K562 (cell line): Measurements from ENCODE around the gene RERE. TPM values are rescaled to one million over a fixed set of nuclear protein-coding genes. Genes with fewer than 3 reads are reported as not detected.
"Not testable (repeated sequence)": the region's sequence is repeated elsewhere in the genome, so short reads cannot be mapped to it uniquely, and the experiment has no call there.

Experiments
- ATAC-seq: fragments of 200-7000 bp; cut with Tn5 transposase; 3 replicates; pipeline ENCODE4 v1.9.1; 2020; ENCODE audit warnings: moderate library complexity
- BruUV-seq: library from RNA; stranded (reverse); fragments of 400-500 nt; replicated peaks from 2 replicates; lab custom pipeline; 2021; lab: Mats Ljungman, UMichigan
- CTCF ChIA-PET: fragments of 300-600 bp; formaldehyde crosslinking; extraction: SDS; loops from one replicate; lab custom pipeline; 2021; ENCODE audit warnings: low intra/inter-chr PET ratio; lab: Yijun Ruan, JAX
- POLR2A ChIA-PET: fragments of 300-600, 350-650 bp; sonication (Branson Sonifier 250); formaldehyde crosslinking; extraction: SDS; loops from one replicate; lab custom pipeline; 2021; ENCODE audit warnings: antibody characterized with exemption, inconsistent platforms; lab: Yijun Ruan, JAX
- DNase-seq, 4 experiments: peaks; one replicate each; pipeline versions ENCODE4 v3.0.0 to v3.0.0-alpha.2; 2011 to 2018; ENCODE audit warnings: low spot score in 3 of 4, mixed read lengths in 3 of 4; ENCODE audit errors: extremely low read depth in 1 of 4
- FAIRE-seq: peaks from 2 replicates; lab custom pipeline; 2011; peaks lifted over from hg19 to GRCh38; lab: Jason Lieb, UNC
- H2AFZ ChIP-seq: 2 replicates; pipeline ENCODE4 v1.6.0; 2011; ENCODE audit warnings: low read depth, low read length, control low read depth, inconsistent platforms
- H3K27ac ChIP-seq: fragments of 200-600 bp; 3 replicates; pipeline ENCODE4 v1.8.0; 2011; ENCODE audit warnings: low read depth, mild to moderate bottlenecking, control low read depth, inconsistent platforms, low read length, moderate library complexity, mixed read lengths; ENCODE audit errors: extremely low read depth
- H3K27me3 ChIP-seq, 2 experiments: fragments of 300-600 bp in 1 of 2; 2 replicates in 1 of 2; 3 replicates in 1 of 2; pipeline versions ENCODE4 v1.6.0 to v1.8.0; 2011; ENCODE audit warnings: inconsistent platforms in 2 of 2, low read length in 2 of 2, mild to moderate bottlenecking in 1 of 2, mixed read lengths in 1 of 2, moderate library complexity in 1 of 2; ENCODE audit not compliant: control insufficient read depth in 2 of 2, insufficient read depth in 2 of 2
- H3K36me3 ChIP-seq: fragments of 300-600 bp; 3 replicates; pipeline ENCODE4 v1.8.0; 2011; ENCODE audit warnings: mild to moderate bottlenecking, low read length, inconsistent platforms; ENCODE audit not compliant: control insufficient read depth, insufficient read depth
- H3K4me1 ChIP-seq, 2 experiments: fragments of 200-600 bp in 1 of 2; replicated peaks in 1 of 2; 2 replicates in 1 of 2; 3 replicates in 1 of 2; pipeline versions ENCODE4 v1.5.1 to v1.8.0; 2011; ENCODE audit warnings: inconsistent platforms in 2 of 2, low read length in 2 of 2, mild to moderate bottlenecking in 1 of 2, mixed read lengths in 1 of 2, moderate library complexity in 1 of 2; ENCODE audit not compliant: control insufficient read depth in 2 of 2, insufficient read depth in 2 of 2
- H3K4me2 ChIP-seq: 2 replicates; pipeline ENCODE4 v1.6.1; 2011; ENCODE audit warnings: low read length, control low read depth, inconsistent platforms, mixed read lengths; ENCODE audit not compliant: insufficient read depth
- H3K4me3 ChIP-seq: fragments of 200-600 bp; sonication (generic), shearing (Covaris generic); 2 replicates; pipeline ENCODE4 v1.5.1; 2016; ENCODE audit warnings: control low read depth, inconsistent platforms
- H3K79me2 ChIP-seq: fragments of 200-600 bp; 3 replicates; pipeline ENCODE4 v1.8.0; 2011; ENCODE audit warnings: low read length, inconsistent platforms; ENCODE audit not compliant: control insufficient read depth, insufficient read depth
- H3K9ac ChIP-seq, 2 experiments: 2 replicates each; pipeline versions ENCODE4 v1.6.0 to v1.6.1; 2011; ENCODE audit warnings: low read depth in 2 of 2, low read length in 2 of 2, control low read depth in 1 of 2, inconsistent platforms in 1 of 2, mild to moderate bottlenecking in 1 of 2, mixed read lengths in 1 of 2; ENCODE audit not compliant: insufficient read depth in 1 of 2
- H3K9me1 ChIP-seq: one replicate; pipeline ENCODE4 v1.6.0; 2011; ENCODE audit warnings: inconsistent platforms, mild to moderate bottlenecking, low read length, moderate library complexity; ENCODE audit not compliant: control insufficient read depth, insufficient read depth
- H3K9me3 ChIP-seq: replicated peaks from 2 replicates; pipeline ENCODE4 v1.5.1; 2011; ENCODE audit warnings: low read depth, low read length, inconsistent platforms; ENCODE audit not compliant: control insufficient read depth, insufficient read depth
- H4K20me1 ChIP-seq: replicated peaks from 2 replicates; pipeline ENCODE4 v1.6.1; 2011; ENCODE audit warnings: low read length, inconsistent platforms, mixed read lengths; ENCODE audit not compliant: control insufficient read depth, insufficient read depth
- CREB5 ChIP-seq: fragments of 250-450 bp; sonication (Bioruptor Pico); IDR thresholded peaks from 2 replicates; pipeline ENCODE4 v1.5.0; 2020; ENCODE audit warnings: mild to moderate bottlenecking
- ETV6 ChIP-seq, 3 experiments: fragments of 150-350 bp in 1 of 3; sonication (generic) in 1 of 3; formaldehyde crosslinking in 1 of 3; IDR thresholded peaks; 2 replicates each; pipeline versions ENCODE4 v1.6.1 to v1.8.0; 2014 to 2022; ENCODE audit warnings: borderline replicate concordance in 2 of 3, low read depth in 2 of 3, antibody characterized with exemption in 1 of 3, low read length in 1 of 3, mild to moderate bottlenecking in 1 of 3, missing genetic modification reagents in 1 of 3
- ILK ChIP-seq: fragments of 450-650 bp; IDR thresholded peaks from 2 replicates; pipeline ENCODE4 v1.6.1; 2016; ENCODE audit warnings: missing genetic modification characterization, low read depth, mild to moderate bottlenecking, missing compliant biosample characterization, moderate library complexity, borderline replicate concordance
- SAFB ChIP-seq: fragments of 200-400 bp; formaldehyde crosslinking; IDR thresholded peaks from 2 replicates; pipeline ENCODE4 v1.6.1; 2017; ENCODE audit warnings: low read depth, low read length, borderline replicate concordance
- SAFB2 ChIP-seq: fragments of 200-400 bp; formaldehyde crosslinking; IDR thresholded peaks from 2 replicates; pipeline ENCODE4 v1.6.1; 2018; ENCODE audit warnings: borderline replicate concordance, low read length, low read depth, moderate library complexity; ENCODE audit not compliant: severe bottlenecking
- ZNF12 ChIP-seq: sonication (generic); formaldehyde crosslinking; IDR thresholded peaks from 2 replicates; pipeline ENCODE4 v1.4.0; 2020; ENCODE audit warnings: mild to moderate bottlenecking, missing genetic modification reagents
- WGBS: fragments of 100-300 bp; shearing (Covaris generic); methylation state at CpG from one replicate; pipeline ENCODE4 v1.1.6; 2016; ENCODE audit warnings: low coverage, mixed read lengths; ENCODE audit not compliant: insufficient coverage; ENCODE audit errors: missing lambda C conversion rate; 5-methylcytosine and 5-hydroxymethylcytosine counted together
- in situ Hi-C: fragments of 300-500 bp; cut with MboI; formaldehyde crosslinking; loops from 4 replicates; pipeline ENCODE4 v1.15.0; 2018; ENCODE audit warnings: inconsistent platforms, mixed read lengths
- intact Hi-C: fragments of 100-400 bp; cut with micrococcal nuclease; formaldehyde crosslinking; loops from 2 replicates; pipeline ENCODE4 v1.14.2; 2022
- polyA plus RNA-seq, 8 experiments: library from polyadenylated mRNA; depleted of rRNA in 4 of 8; stranded (reverse) in 5 of 8; unstranded in 3 of 8; fragments of >200 nt; fragmentation: Nextera tagmentation in 2 of 8; fragmentation: Illumina TruSeq in 1 of 8; extraction: Ambion mirVana in 2 of 8; extraction: Trizol in 1 of 8; gene quantifications; 2 replicates each; pipeline versions ENCODE4 v1.2.1 to v1.2.3, GENCODE V29; 2011 to 2014; ENCODE audit warnings: inconsistent platforms in 1 of 8, missing spikeins in 1 of 8
- total RNA-seq, 7 experiments: library from RNA; depleted of rRNA in 6 of 7; stranded (reverse); fragments of >200 nt in 6 of 7; fragmentation: Illumina TruSeq in 2 of 7; extraction: Trizol in 2 of 7; gene quantifications; 2 replicates each; pipeline versions ENCODE4 v1.2.1 to v1.2.3, GENCODE V29; 2011 to 2021; ENCODE audit warnings: low replicate concordance in 1 of 7

Gene RERE
- total and polyA plus RNA-seq, 9 of the 15 experiments (the other 6 are each of a cell fraction or from before 2014, with no cell fraction given), result 3.0 to 51.5 (median 13.4) TPM

GRCh38 chr1:8448911-8449661 lies 368.4 kb downstream of the RERE start:
- CTCF ChIA-PET, result no interaction called here
- 82% methylated on average over 12 of the region's 12 CpGs for WGBS
- no peaks in the 10 kb centered on the region for H3K79me2 ChIP-seq
- H3K4me3 ChIP-seq, result no peak overlapping the region
- no TSS peak for BruUV-seq
- H4K20me1 ChIP-seq, result no peaks in the 10 kb centered on the region
- no peaks in the 10 kb centered on the region for H3K27me3 ChIP-seq
- no peak for DNase-seq
- no peak for TF ChIP-seq SAFB
- TF ChIP-seq ILK, result no peak
- no peak for TF ChIP-seq ETV6 (IDR thresholded peaks at IDR 0.05; ENCODE audit: borderline replicate concordance in 1 of 2, low read depth in 2 of 2, low read length in 1 of 2)
- TF ChIP-seq ETV6 (CRISPR knock-in tag; IDR thresholded peaks at IDR 0.05; ENCODE audit: borderline replicate concordance), result no peak
- no peak for TF ChIP-seq SAFB2
- no peak for TF ChIP-seq ZNF12 (CRISPR knock-in tag)
- no peak for TF ChIP-seq CREB5 (CRISPR knock-in tag)
- TF ChIP-seq, all 486 proteins: peak for 0
- ATAC-seq (no peak), FAIRE-seq (no peak)
- no peak overlapping the region for H3K27ac ChIP-seq
- in situ Hi-C loops, result no loop called here
- H3K9me3 ChIP-seq, result no peaks in the 10 kb centered on the region; the same call in 1 of the 2 replicates
- POLR2A ChIA-PET, result interaction anchor here (0.9 kb wide), 1 partner anchor 8 kb away, joined by 3 read pairs; no protein-coding TSS in a partner anchor
- H2AFZ ChIP-seq, result no peak overlapping the region
- 0 out of 4 replicates have a peak overlapping the region, but pooled peaks of 1 of the 2 experiments have one; percentile 59 for H3K9ac ChIP-seq
- no peak overlapping the region for H3K4me2 ChIP-seq
- no peaks in the 10 kb centered on the region for H3K4me1 ChIP-seq
- H3K9me1 ChIP-seq, result no peaks in the 10 kb centered on the region
- intact Hi-C loops, result loop anchor here (10.0 kb wide), 1 partner anchor 74 kb away; no protein-coding TSS in a partner anchor
- H3K36me3 ChIP-seq, result peaks cover 6% of the 10 kb centered on the region; the same call in 1 of the 3 replicates

GRCh38 chr1:8448505-8448904 lies 368.9 kb downstream of the RERE start:
- H3K9ac ChIP-seq, ATAC-seq, in situ Hi-C loops, H3K27ac ChIP-seq, H3K36me3 ChIP-seq, H3K4me2 ChIP-seq, CTCF ChIA-PET, H3K9me1 ChIP-seq, H3K4me3 ChIP-seq, DNase-seq, H3K9me3 ChIP-seq, H3K27me3 ChIP-seq, POLR2A ChIA-PET, FAIRE-seq, H3K4me1 ChIP-seq, H4K20me1 ChIP-seq, H3K79me2 ChIP-seq, BruUV-seq, H2AFZ ChIP-seq: not testable (repeated sequence)
- intact Hi-C loops, result loop anchor here (10.0 kb wide), 1 partner anchor 74 kb away; no protein-coding TSS in a partner anchor
- 88% methylated on average over 11 of the region's 11 CpGs for WGBS
